Measurements from ENCODE around the gene RAD51B. TPM values are rescaled to one million over a fixed set of nuclear protein-coding genes. Genes with fewer than 3 reads are reported as not detected.

The RAD51B gene
- total and polyA plus RNA-seq, 4 experiments from 2014 or later, result 22.0 to 35.7 (median 31.4) TPM

DNA sequence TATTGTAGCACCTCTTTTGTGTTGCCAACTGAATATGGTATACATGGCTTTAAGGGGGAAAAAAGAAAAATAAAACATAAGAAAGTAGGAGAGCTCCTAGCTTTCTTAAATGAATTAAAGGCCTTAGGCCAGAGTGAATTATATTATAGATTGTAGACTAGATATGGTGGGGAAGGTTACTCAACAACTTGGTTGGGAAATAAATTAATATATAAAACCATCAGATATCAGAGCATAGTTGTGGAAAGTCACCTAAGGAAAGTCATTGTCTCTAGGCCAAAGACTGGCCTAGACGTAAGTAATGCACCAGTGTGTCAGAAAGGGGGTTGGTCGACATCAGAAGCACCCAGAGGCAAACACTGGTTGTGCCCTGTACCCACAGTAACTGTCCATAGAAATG is 391.8 kb downstream of the RAD51B start:
- H3K27me3 Mint-ChIP-seq, result no peaks in the 10 kb centered on the region
- Histone ChIP-seq H3K36me3 (ENCODE audit: insufficient read depth, low read length) (no peaks in the 10 kb centered on the region), H3K27me3 (ENCODE audit: insufficient read depth, low read length) (no peaks in the 10 kb centered on the region), H3K4me1 (ENCODE audit: insufficient read depth, low read length) (peaks cover 53% of the 10 kb centered on the region), H3K27ac (ENCODE audit: low read depth, low read length) (peak overlapping the region; percentile 31), H3K4me3 (ENCODE audit: low read length in 2 of 2) (no peak overlapping the region), H3K9me3 (ENCODE audit: control insufficient read depth in 1 of 2, low read length in 2 of 2) (no peaks in the 10 kb centered on the region)
- intact Hi-C loops (cut with micrococcal nuclease), result no loop called here
- H3K4me3 Mint-ChIP-seq, result peak overlapping the region; percentile 74 to 92 (median 85)
- peaks cover 0 to 5% (median 0%) of the 10 kb centered on the region in 8 donors for H3K9me3 Mint-ChIP-seq
- ChIA-PET POLR2A (ENCODE audit: partially characterized antibody) (interaction anchor here (0.8 to 2.0 kb wide), 7 partner anchors 12 to 603 kb away, joined by 3 to 10 read pairs (median 3); partner anchors contain the start of gene ZFP36L1), CTCF (ENCODE audit: partially characterized antibody) (interaction anchor here (1.2 to 1.7 kb wide), 2 partner anchors 278 to 570 kb away, joined by 3 to 4 read pairs; no protein-coding TSS in a partner anchor)
- no peak for DNase-seq
- peaks cover 35 to 68% (median 52%) of the 10 kb centered on the region in 4 donors for H3K4me1 Mint-ChIP-seq
- no peaks in the 10 kb centered on the region for H3K36me3 Mint-ChIP-seq
- peak overlapping the region; percentile 82 to 98 (median 94) for H3K27ac Mint-ChIP-seq

DNA sequence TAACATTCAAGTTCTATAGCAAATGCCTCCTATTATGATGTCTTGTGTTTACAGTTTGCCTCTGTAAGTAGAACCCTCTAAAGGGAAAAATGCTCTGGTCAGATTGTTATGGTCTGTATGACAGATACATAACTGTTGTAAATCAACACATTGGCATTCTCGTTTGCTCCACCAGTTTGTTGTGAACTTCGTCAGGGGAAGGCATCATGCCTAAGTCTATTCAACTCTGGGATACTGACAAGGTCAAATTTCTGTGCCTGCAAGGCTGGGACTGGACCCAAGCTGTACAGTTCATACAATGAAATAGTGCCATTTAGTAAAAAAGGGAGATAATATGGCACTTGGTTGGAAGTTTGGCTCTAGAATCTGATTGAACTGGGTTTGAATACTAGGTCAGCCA is 392.3 kb downstream of the RAD51B start:
- Mint-ChIP-seq H3K27me3 (no peaks in the 10 kb centered on the region), H3K27ac (peak overlapping the region in 5 of 7 donors; percentile 10 to 94 (median 70)), H3K36me3 (no peaks in the 10 kb centered on the region), H3K4me1 (peaks cover 35 to 68% (median 52%) of the 10 kb centered on the region in 4 donors), H3K4me3 (no peak overlapping the region), H3K9me3 (peaks cover 0 to 5% (median 0%) of the 10 kb centered on the region in 8 donors)
- intact Hi-C loops (cut with micrococcal nuclease), result no loop called here
- Histone ChIP-seq H3K27me3 (ENCODE audit: insufficient read depth, low read length) (no peaks in the 10 kb centered on the region), H3K36me3 (ENCODE audit: insufficient read depth, low read length) (no peaks in the 10 kb centered on the region), H3K4me1 (ENCODE audit: insufficient read depth, low read length) (peaks cover 53% of the 10 kb centered on the region), H3K9me3 (ENCODE audit: control insufficient read depth in 1 of 2, low read length in 2 of 2) (no peaks in the 10 kb centered on the region), H3K27ac (ENCODE audit: low read depth, low read length) (no peak overlapping the region), H3K4me3 (ENCODE audit: low read length in 2 of 2) (no peak overlapping the region)
- no peak for DNase-seq
- POLR2A ChIA-PET (ENCODE audit: partially characterized antibody), result interaction anchor here (2.0 kb wide), 1 partner anchor 581 kb away, joined by 10 read pairs; the partner anchor contains the start of gene ZFP36L1
- CTCF ChIA-PET (ENCODE audit: partially characterized antibody), result interaction anchor here (1.2 to 1.7 kb wide), 2 partner anchors 278 to 569 kb away, joined by 3 to 4 read pairs; no protein-coding TSS in a partner anchor

DNA sequence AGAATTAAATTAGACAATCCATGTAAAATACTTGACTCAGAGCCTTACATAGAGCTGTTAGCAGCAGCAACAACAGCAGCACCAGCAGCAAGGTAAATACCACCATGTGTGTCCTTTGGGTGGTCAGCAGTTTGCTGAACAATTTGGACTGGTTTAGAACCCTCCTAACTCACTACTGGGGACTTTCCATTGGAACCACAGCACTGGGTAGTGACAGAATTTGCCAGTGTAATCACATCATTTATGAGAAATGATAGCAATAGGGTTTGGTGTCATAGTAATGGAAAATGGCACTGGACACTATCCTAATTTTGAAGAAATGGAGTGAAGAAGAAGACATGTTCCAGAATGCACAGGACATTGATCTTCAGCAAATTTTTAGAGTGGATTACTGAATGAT is 392.8 kb downstream of the RAD51B start:
- Mint-ChIP-seq H3K9me3 (peaks cover 0 to 5% (median 0%) of the 10 kb centered on the region in 8 donors), H3K36me3 (no peaks in the 10 kb centered on the region), H3K27me3 (no peaks in the 10 kb centered on the region), H3K27ac (no peak overlapping the region), H3K4me3 (no peak overlapping the region), H3K4me1 (peaks cover 35 to 64% (median 50%) of the 10 kb centered on the region in 4 donors)
- Histone ChIP-seq H3K4me3 (ENCODE audit: low read length in 2 of 2) (no peak overlapping the region), H3K4me1 (ENCODE audit: insufficient read depth, low read length) (peaks cover 53% of the 10 kb centered on the region), H3K36me3 (ENCODE audit: insufficient read depth, low read length) (no peaks in the 10 kb centered on the region), H3K27me3 (ENCODE audit: insufficient read depth, low read length) (no peaks in the 10 kb centered on the region), H3K9me3 (ENCODE audit: control insufficient read depth in 1 of 2, low read length in 2 of 2) (no peaks in the 10 kb centered on the region), H3K27ac (ENCODE audit: low read depth, low read length) (no peak overlapping the region)
- no peak for DNase-seq
- ChIA-PET CTCF (ENCODE audit: partially characterized antibody) (no interaction called here), POLR2A (ENCODE audit: partially characterized antibody) (no interaction called here)
- intact Hi-C loops (cut with micrococcal nuclease), result no loop called here

DNA sequence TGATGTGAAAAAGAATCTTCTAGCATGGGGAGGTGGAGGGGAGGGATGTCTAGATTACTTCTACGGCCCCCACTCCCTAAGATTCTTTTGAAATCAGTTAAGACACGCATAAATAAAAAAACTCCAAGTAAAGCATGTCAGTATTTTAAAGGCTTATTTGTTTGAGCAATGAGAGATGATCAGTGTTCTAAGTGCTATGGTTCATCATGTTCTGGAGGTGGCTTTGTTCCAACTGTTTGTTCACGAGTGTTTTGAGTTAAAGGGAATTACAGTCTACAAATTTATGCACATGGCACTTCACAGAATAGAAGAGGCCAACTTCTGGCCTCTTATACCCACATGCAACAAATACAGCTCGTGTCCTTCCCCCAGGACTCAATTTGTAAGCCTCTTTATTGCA is 394.9 kb downstream of the RAD51B start:
- Histone ChIP-seq H3K27ac (ENCODE audit: low read depth, low read length) (no peak overlapping the region), H3K9me3 (ENCODE audit: control insufficient read depth in 1 of 2, low read length in 2 of 2) (no peaks in the 10 kb centered on the region), H3K4me3 (ENCODE audit: low read length in 2 of 2) (no peak overlapping the region), H3K4me1 (ENCODE audit: insufficient read depth, low read length) (peaks cover 36% of the 10 kb centered on the region), H3K36me3 (ENCODE audit: insufficient read depth, low read length) (no peaks in the 10 kb centered on the region), H3K27me3 (ENCODE audit: insufficient read depth, low read length) (no peaks in the 10 kb centered on the region)
- POLR2A ChIA-PET (ENCODE audit: partially characterized antibody), result no interaction called here
- peaks cover 0 to 4% of the 10 kb centered on the region in 2 donors for H3K36me3 Mint-ChIP-seq
- peaks cover 0 to 5% (median 0%) of the 10 kb centered on the region in 8 donors for H3K9me3 Mint-ChIP-seq
- H3K27ac Mint-ChIP-seq, result peak overlapping the region in 1 of 7 donors; percentile 21
- CTCF ChIA-PET (ENCODE audit: partially characterized antibody), result no interaction called here
- H3K4me3 Mint-ChIP-seq, result peak overlapping the region in 3 of 8 donors; percentile 7 to 22 (median 10)
- H3K4me1 Mint-ChIP-seq, result peaks cover 23 to 47% (median 34%) of the 10 kb centered on the region in 4 donors
- intact Hi-C loops (cut with micrococcal nuclease), result no loop called here
- no peaks in the 10 kb centered on the region for H3K27me3 Mint-ChIP-seq
- DNase-seq, result no peak

DNA sequence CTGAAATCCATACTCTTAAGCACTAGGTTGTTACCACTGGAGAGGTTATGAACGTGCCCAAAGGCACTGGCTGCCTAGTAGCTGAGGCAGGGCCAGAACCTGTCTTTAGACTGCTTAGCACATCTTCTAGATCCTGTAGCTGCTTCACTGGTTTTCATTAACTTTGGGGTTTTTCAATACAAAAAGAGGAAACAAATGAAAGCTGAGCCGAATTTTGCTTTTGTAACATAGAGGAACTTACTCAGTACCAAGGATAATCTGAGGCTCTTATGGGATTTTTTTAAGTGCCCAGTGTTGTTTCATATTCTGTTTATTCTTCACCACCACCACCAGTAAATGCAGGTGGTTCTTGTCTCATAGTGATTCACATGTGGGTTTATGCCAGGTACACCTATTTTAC is 396.1 kb downstream of the RAD51B start:
- H3K36me3 Mint-ChIP-seq, result peaks cover 0 to 7% of the 10 kb centered on the region in 2 donors
- peaks cover 0 to 3% (median 0%) of the 10 kb centered on the region in 8 donors for H3K9me3 Mint-ChIP-seq
- H3K36me3 ChIP-seq (ENCODE audit: insufficient read depth, low read length), result no peaks in the 10 kb centered on the region
- no peak overlapping the region for H3K4me3 Mint-ChIP-seq
- H3K4me1 ChIP-seq (ENCODE audit: insufficient read depth, low read length), result peaks cover 24% of the 10 kb centered on the region
- DNase-seq, result no peak
- H3K27me3 ChIP-seq (ENCODE audit: insufficient read depth, low read length), result no peaks in the 10 kb centered on the region
- H3K4me3 ChIP-seq (ENCODE audit: low read length in 2 of 2), result no peak overlapping the region
- no peak overlapping the region for H3K27ac Mint-ChIP-seq
- CTCF ChIA-PET (ENCODE audit: partially characterized antibody), result no interaction called here
- no peak overlapping the region for H3K27ac ChIP-seq (ENCODE audit: low read depth, low read length)
- H3K27me3 Mint-ChIP-seq, result no peaks in the 10 kb centered on the region
- intact Hi-C loops (cut with micrococcal nuclease), result no loop called here
- H3K9me3 ChIP-seq (ENCODE audit: control insufficient read depth in 1 of 2, low read length in 2 of 2), result no peaks in the 10 kb centered on the region
- POLR2A ChIA-PET (ENCODE audit: partially characterized antibody), result no interaction called here
- H3K4me1 Mint-ChIP-seq, result peaks cover 15 to 35% (median 24%) of the 10 kb centered on the region in 4 donors

DNA sequence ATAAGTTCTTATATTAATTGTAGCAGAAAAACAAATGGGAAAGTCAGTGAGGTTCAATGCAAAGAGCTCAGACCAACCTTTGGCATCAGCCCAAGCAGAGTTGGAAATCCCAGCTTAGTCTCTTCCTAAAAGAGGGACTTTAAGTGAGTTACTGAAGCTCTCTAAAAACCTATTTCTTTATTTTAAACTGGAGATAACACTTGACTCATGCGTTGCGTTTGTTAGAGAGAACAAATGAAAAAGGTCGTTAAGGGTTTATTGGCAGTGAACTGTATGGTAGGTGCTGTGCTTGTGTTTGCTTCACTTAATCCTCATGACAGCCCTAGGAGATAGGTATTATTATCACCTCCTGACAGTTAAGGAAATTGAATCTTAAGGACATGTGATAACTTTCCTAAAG is 396.5 kb downstream of the RAD51B start:
- Histone ChIP-seq H3K4me3 (ENCODE audit: low read length in 2 of 2) (no peak overlapping the region), H3K27me3 (ENCODE audit: insufficient read depth, low read length) (no peaks in the 10 kb centered on the region), H3K36me3 (ENCODE audit: insufficient read depth, low read length) (no peaks in the 10 kb centered on the region), H3K27ac (ENCODE audit: low read depth, low read length) (no peak overlapping the region), H3K4me1 (ENCODE audit: insufficient read depth, low read length) (peaks cover 21% of the 10 kb centered on the region), H3K9me3 (ENCODE audit: control insufficient read depth in 1 of 2, low read length in 2 of 2) (no peaks in the 10 kb centered on the region)
- CTCF ChIA-PET (ENCODE audit: partially characterized antibody), result no interaction called here
- Mint-ChIP-seq H3K4me1 (peaks cover 10 to 31% (median 20%) of the 10 kb centered on the region in 4 donors), H3K4me3 (no peak overlapping the region), H3K27me3 (no peaks in the 10 kb centered on the region), H3K36me3 (peaks cover 0 to 8% of the 10 kb centered on the region in 2 donors), H3K9me3 (peaks cover 0 to 1% (median 0%) of the 10 kb centered on the region in 8 donors), H3K27ac (no peak overlapping the region)
- POLR2A ChIA-PET (ENCODE audit: partially characterized antibody), result no interaction called here
- intact Hi-C loops (cut with micrococcal nuclease), result no loop called here
- no peak for DNase-seq

DNA sequence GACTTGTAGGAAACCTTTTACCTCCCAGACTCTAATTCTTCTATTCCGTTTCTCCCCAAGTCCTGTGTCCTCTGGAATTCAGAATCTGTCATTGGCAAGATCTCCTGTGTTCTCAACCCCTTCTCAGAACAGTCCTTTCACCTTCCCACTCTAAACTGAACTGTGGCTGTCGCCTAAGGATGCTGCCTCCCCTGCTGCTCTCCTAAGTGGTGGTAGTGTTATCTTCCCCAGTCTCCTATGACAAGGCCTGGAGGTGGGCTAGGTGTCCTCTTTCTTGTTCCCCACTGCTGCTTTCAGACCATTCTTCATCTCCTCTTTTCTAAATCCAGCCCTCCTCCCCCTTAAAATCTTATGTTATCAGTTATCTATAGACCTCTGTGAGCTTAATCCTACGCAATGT is 397.4 kb downstream of the RAD51B start:
- Mint-ChIP-seq H3K4me1 (peaks cover 6 to 24% (median 15%) of the 10 kb centered on the region in 4 donors), H3K27me3 (no peaks in the 10 kb centered on the region), H3K27ac (no peak overlapping the region), H3K36me3 (peaks cover 0 to 13% of the 10 kb centered on the region in 2 donors), H3K4me3 (no peak overlapping the region), H3K9me3 (peaks cover 0 to 6% (median 0%) of the 10 kb centered on the region in 8 donors)
- no peak overlapping the region for H3K27ac ChIP-seq (ENCODE audit: low read depth, low read length)
- no peak overlapping the region for H3K4me3 ChIP-seq (ENCODE audit: low read length in 2 of 2)
- intact Hi-C loops (cut with micrococcal nuclease), result no loop called here
- DNase-seq, result no peak
- ChIA-PET POLR2A (ENCODE audit: partially characterized antibody) (no interaction called here), CTCF (ENCODE audit: partially characterized antibody) (no interaction called here)
- H3K4me1 ChIP-seq (ENCODE audit: insufficient read depth, low read length), result peaks cover 17% of the 10 kb centered on the region
- no peaks in the 10 kb centered on the region for H3K36me3 ChIP-seq (ENCODE audit: insufficient read depth, low read length)
- no peaks in the 10 kb centered on the region for H3K27me3 ChIP-seq (ENCODE audit: insufficient read depth, low read length)
- H3K9me3 ChIP-seq (ENCODE audit: control insufficient read depth in 1 of 2, low read length in 2 of 2), result no peaks in the 10 kb centered on the region

Data from CD4-positive, alpha-beta memory T cell (primary cell).